PC-3 (cell line): ENCODE results near the gene RPL13. TPM values are rescaled to one million over a fixed set of nuclear protein-coding genes. Genes with fewer than 3 reads are reported as not detected.

Experiments used
- ATAC-seq: fragments of 200-7000 bp; cut with Tn5 transposase; 2 replicates; pipeline ENCODE4 v1.9.1; 2020; ENCODE audit warnings: mild to moderate bottlenecking, moderate library complexity
- BruUV-seq: library from RNA; stranded (reverse); fragments of 400-500 nt; replicated peaks from 2 replicates; lab custom pipeline; 2021; lab: Mats Ljungman, UMichigan
- CTCF ChIA-PET: fragments of 300-600 bp; sonication (Branson Sonifier 250); formaldehyde crosslinking; loops from one replicate; lab custom pipeline; 2022; ENCODE audit warnings: antibody characterized with exemption; lab: Charles Lee
- POLR2A ChIA-PET: fragments of 300-600 bp; sonication (Branson Sonifier 250); formaldehyde crosslinking; loops from one replicate; lab custom pipeline; 2022; ENCODE audit warnings: antibody characterized with exemption; ENCODE audit not compliant: unreplicated experiment; lab: Charles Lee
- DNase-seq: peaks from one replicate; pipeline ENCODE4 v3.0.0-alpha.2; 2015
- H2AFZ ChIP-seq: fragments of 300-600 bp; sonication (generic); 2 replicates; pipeline ENCODE4 v1.6.0; 2016; ENCODE audit warnings: antibody characterized with exemption, low read length
- H3F3A ChIP-seq: fragments of 300-600 bp; sonication (generic); one replicate; pipeline ENCODE4 v1.6.0; 2017; ENCODE audit warnings: antibody characterized with exemption, low read length, control low read depth, mild to moderate bottlenecking; ENCODE audit not compliant: unreplicated experiment
- H3K27ac ChIP-seq: fragments of 300-600 bp; sonication (generic); 2 replicates; pipeline ENCODE4 v1.5.1; 2016; ENCODE audit warnings: mild to moderate bottlenecking, low read length
- H3K27me3 ChIP-seq: fragments of 300-600 bp; sonication (generic); 2 replicates; pipeline ENCODE4 v1.6.1; 2016; ENCODE audit warnings: low read length, mixed read lengths
- H3K36me3 ChIP-seq: fragments of 300-600 bp; sonication (generic); 2 replicates; pipeline ENCODE4 v1.6.1; 2016; ENCODE audit warnings: low read depth, mixed run types, low read length, mixed read lengths
- H3K4me1 ChIP-seq: fragments of 300-600 bp; sonication (generic); 2 replicates; pipeline ENCODE4 v1.5.1; 2016; ENCODE audit warnings: low read length; ENCODE audit not compliant: insufficient read depth
- H3K4me2 ChIP-seq: fragments of 300-600 bp; sonication (generic); 2 replicates; pipeline ENCODE4 v1.6.0; 2016; ENCODE audit warnings: low read length
- H3K4me3 ChIP-seq: fragments of 300-600 bp; sonication (generic); 2 replicates; pipeline ENCODE4 v1.5.1; 2016; ENCODE audit warnings: mild to moderate bottlenecking, low read length, mixed read lengths
- H3K79me2 ChIP-seq: fragments of 300-600 bp; sonication (generic); 2 replicates; pipeline ENCODE4 v1.6.1; 2017; ENCODE audit warnings: low read length, mixed read lengths
- H3K9ac ChIP-seq: fragments of 300-600 bp; sonication (generic); 2 replicates; pipeline ENCODE4 v1.6.0; 2016; ENCODE audit warnings: mild to moderate bottlenecking, low read length
- H3K9me2 ChIP-seq: fragments of 300-600 bp; sonication (generic); replicated peaks from 2 replicates; pipeline ENCODE4 v1.6.1; 2016; ENCODE audit warnings: mixed run types, low read length, mixed read lengths
- H3K9me3 ChIP-seq: fragments of 300-600 bp; sonication (generic); 2 replicates; pipeline ENCODE4 v1.6.1; 2016; ENCODE audit warnings: low read length, mixed read lengths
- H4K20me1 ChIP-seq: fragments of 300-600 bp; sonication (generic); 2 replicates; pipeline ENCODE4 v1.6.1; 2016; ENCODE audit warnings: low read length, mixed read lengths
- CTCF ChIP-seq: fragments of 300-600 bp; sonication (generic); conservative IDR thresholded peaks from 2 replicates; pipeline ENCODE4 v1.5.1; 2017; ENCODE audit warnings: antibody characterized with exemption, low read depth, mild to moderate bottlenecking, low read length
- EZH2 ChIP-seq: fragments of 300-600 bp; sonication (generic); IDR thresholded peaks from one replicate; pipeline ENCODE4 v1.6.1; 2017; ENCODE audit warnings: antibody characterized with exemption, mild to moderate bottlenecking, low read length; ENCODE audit not compliant: unreplicated experiment
- EZH2phosphoT487 ChIP-seq: fragments of 300-600 bp; sonication (generic); IDR thresholded peaks from 2 replicates; pipeline ENCODE4 v1.6.1; 2018; ENCODE audit warnings: mild to moderate bottlenecking, antibody characterized with exemption, low read length, borderline replicate concordance
- intact Hi-C: fragments of 100-400 bp; cut with micrococcal nuclease; formaldehyde crosslinking; loops from 2 replicates; pipeline ENCODE4 v1.9.0; 2023
- total RNA-seq: library from RNA; depleted of rRNA; stranded (reverse); fragments of >200 nt; gene quantifications from 2 replicates; pipeline ENCODE4 v1.2.3, GENCODE V29; 2014

RPL13 gene
- total RNA-seq, 1 experiment from 2014 or later = 3,236 TPM

GRCh38 chr16:89565506-89566372, 5.3 kb downstream of the RPL13 start:
- intact Hi-C loops = no loop called here
- peak; percentile 47 for ATAC-seq
- Histone ChIP-seq H3K36me3 (peaks cover 38% of the 10 kb centered on the region), H3K27ac (peak overlapping the region; percentile 27), H3K79me2 (peaks cover 34% of the 10 kb centered on the region), H4K20me1 (peaks cover 41% of the 10 kb centered on the region), H3K4me1 (peaks cover 34% of the 10 kb centered on the region), H3K4me2 (peak overlapping the region; percentile 70), H3K4me3 (peak overlapping the region; percentile 9; the same call in 1 of the 2 replicates), H2AFZ (no peak overlapping the region), H3K9ac (no peak overlapping the region), H3K9me2 (no peaks in the 10 kb centered on the region), H3K9me3 (no peaks in the 10 kb centered on the region), H3F3A (peaks cover 19% of the 10 kb centered on the region), H3K27me3 (no peaks in the 10 kb centered on the region)
- peak; percentile 51 for DNase-seq
- no peak for TF ChIP-seq EZH2phosphoT487
- peak; percentile 80 for TF ChIP-seq CTCF
- ChIA-PET CTCF (no interaction called here), POLR2A (no interaction called here)
- BruUV-seq = no TSS peak

DNA sequence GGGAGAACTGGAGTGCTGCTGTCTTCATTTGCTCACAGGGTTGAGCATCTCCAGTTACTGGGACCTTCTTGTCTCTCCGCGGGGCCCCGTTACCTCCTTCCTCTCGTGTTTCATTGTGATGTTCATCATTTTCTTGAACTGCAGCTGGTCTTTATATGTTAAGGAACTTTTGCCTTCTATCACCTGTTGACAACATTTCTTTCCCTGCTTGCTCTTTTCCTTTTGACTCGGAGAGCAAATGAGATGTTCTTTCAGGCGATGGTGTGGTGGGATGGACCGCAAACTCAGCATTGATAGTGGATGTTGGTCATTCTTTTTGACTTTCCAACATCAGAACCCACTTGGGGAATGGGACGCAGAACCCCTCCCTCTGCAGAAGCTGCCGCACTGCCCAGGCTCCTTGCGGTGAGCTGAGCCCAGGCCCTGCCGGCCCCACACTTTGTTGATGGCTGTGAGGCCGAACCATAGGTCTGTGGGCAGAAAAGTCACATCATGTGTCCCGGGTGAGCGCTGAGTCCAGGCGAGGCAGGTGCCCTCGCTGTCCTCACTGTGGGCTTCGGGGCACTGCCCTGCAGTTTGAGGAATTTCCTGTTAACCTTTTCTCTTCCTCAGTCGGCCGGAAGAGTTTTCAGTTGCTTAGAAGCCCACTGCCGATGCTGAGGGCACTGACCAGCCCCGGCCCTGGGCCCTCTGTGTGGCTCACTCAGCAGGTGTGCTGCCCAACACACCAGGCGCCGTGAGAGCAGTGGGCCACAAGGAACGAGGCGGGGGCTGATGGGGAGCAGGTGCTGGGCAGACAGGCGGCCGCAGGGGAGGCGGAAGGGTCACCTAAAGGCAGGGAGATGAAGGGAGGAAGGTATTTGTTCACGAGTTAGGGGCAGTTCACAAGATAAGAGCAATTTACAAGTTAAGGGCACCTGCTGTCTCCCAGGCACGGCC, 7.4 kb downstream of the RPL13 start:
- Histone ChIP-seq H4K20me1 (peaks cover 20% of the 10 kb centered on the region), H3K9me2 (no peaks in the 10 kb centered on the region), H3K27ac (no peak overlapping the region), H2AFZ (no peak overlapping the region), H3K9ac (no peak overlapping the region), H3K9me3 (no peaks in the 10 kb centered on the region), H3K4me3 (no peak overlapping the region), H3K36me3 (peaks cover 19% of the 10 kb centered on the region), H3K27me3 (no peaks in the 10 kb centered on the region), H3K4me1 (peaks cover 27% of the 10 kb centered on the region), H3F3A (peaks cover 9% of the 10 kb centered on the region), H3K4me2 (no peak overlapping the region), H3K79me2 (peaks cover 12% of the 10 kb centered on the region)
- no peak for ATAC-seq
- ChIA-PET POLR2A (interaction anchor here (0.5 kb wide), 1 partner anchor 20 kb away, joined by 3 read pairs; no protein-coding TSS in a partner anchor), CTCF (interaction anchor here (0.6 kb wide), 1 partner anchor 76 kb away, joined by 4 read pairs; no protein-coding TSS in a partner anchor)
- no TSS peak for BruUV-seq
- intact Hi-C loops = no loop called here
- no peak for DNase-seq
- TF ChIP-seq EZH2 (no peak), EZH2phosphoT487 (no peak), CTCF (no peak)
